Calu3 (cell line): ENCODE results near the gene CACNA2D3. TPM values are rescaled to one million over a fixed set of nuclear protein-coding genes. Genes with fewer than 3 reads are reported as not detected.

Experiments
- BruUV-seq: library from RNA; stranded (reverse); fragments of 400-500 nt; replicated peaks from 2 replicates; lab custom pipeline; 2021; lab: Mats Ljungman, UMichigan
- CTCF ChIA-PET: fragments of 300-600 bp; sonication (Branson Sonifier 250); formaldehyde crosslinking; loops from one replicate; lab custom pipeline; 2022; ENCODE audit warnings: antibody characterized with exemption; lab: Charles Lee
- DNase-seq: peaks from one replicate; pipeline ENCODE4 v3.0.0; 2022
- H3K27ac Mint-ChIP-seq: one replicate; pipeline ENCODE4 v1.8.0; 2022; ENCODE audit warnings: mixed read lengths; ENCODE audit not compliant: unreplicated experiment
- H3K27me3 Mint-ChIP-seq: one replicate; pipeline ENCODE4 v1.8.0; 2022; ENCODE audit warnings: mixed read lengths; ENCODE audit not compliant: unreplicated experiment
- H3K36me3 Mint-ChIP-seq: one replicate; pipeline ENCODE4 v1.8.0; 2022; ENCODE audit warnings: mild to moderate bottlenecking, moderate library complexity, mixed read lengths; ENCODE audit not compliant: insufficient read depth, unreplicated experiment
- H3K4me1 Mint-ChIP-seq: one replicate; pipeline ENCODE4 v1.8.0; 2022; ENCODE audit warnings: mild to moderate bottlenecking, low read depth, mixed read lengths; ENCODE audit not compliant: unreplicated experiment
- H3K4me3 Mint-ChIP-seq: one replicate; pipeline ENCODE4 v1.8.0; 2022; ENCODE audit warnings: mild to moderate bottlenecking, low read depth, moderate library complexity, mixed read lengths; ENCODE audit not compliant: unreplicated experiment
- H3K9me3 Mint-ChIP-seq: one replicate; pipeline ENCODE4 v1.8.0; 2022; ENCODE audit warnings: low read depth, mixed read lengths; ENCODE audit not compliant: unreplicated experiment
- CTCF ChIP-seq: fragments of 200-600 bp; IDR thresholded peaks from one replicate; pipeline ENCODE4 v1.8.0; 2022; ENCODE audit warnings: antibody characterized with exemption; ENCODE audit not compliant: unreplicated experiment
- intact Hi-C: fragments of 100-400 bp; cut with micrococcal nuclease; formaldehyde crosslinking; loops from one replicate; pipeline ENCODE4 v1.10.0; 2022; ENCODE audit not compliant: unreplicated experiment
- total RNA-seq: library from RNA; stranded (reverse); gene quantifications from 2 replicates; pipeline ENCODE4 v1.2.3, GENCODE V29; 2022

The CACNA2D3 gene
- total RNA-seq, 1 experiment from 2014 or later: not detected

- CTCF ChIA-PET: no interaction called here
- Mint-ChIP-seq H3K27me3 (no peaks in the 10 kb centered on the region), H3K4me3 (no peak overlapping the region), H3K27ac (no peak overlapping the region), H3K36me3 (no peaks in the 10 kb centered on the region), H3K9me3 (peaks cover 5% of the 10 kb centered on the region), H3K4me1 (no peaks in the 10 kb centered on the region)
- DNase-seq: no peak
- intact Hi-C loops: no loop called here
- TF ChIP-seq CTCF: no peak
- no TSS peak for BruUV-seq
Observed at GRCh38 chr3:54663501-54664011, 541.2 kb downstream of the CACNA2D3 start.

- no peaks in the 10 kb centered on the region for H3K4me1 Mint-ChIP-seq
- no peak for TF ChIP-seq CTCF
- no peak for DNase-seq
- no peak overlapping the region for H3K4me3 Mint-ChIP-seq
- CTCF ChIA-PET: no interaction called here
- peaks cover 5% of the 10 kb centered on the region for H3K9me3 Mint-ChIP-seq
- no peaks in the 10 kb centered on the region for H3K27me3 Mint-ChIP-seq
- H3K36me3 Mint-ChIP-seq: no peaks in the 10 kb centered on the region
- intact Hi-C loops: no loop called here
- no TSS peak for BruUV-seq
- no peak overlapping the region for H3K27ac Mint-ChIP-seq
Observed at GRCh38 chr3:54665016-54665600, 542.8 kb downstream of the CACNA2D3 start.

GRCh38 chr3:54668236-54668635 lies 545.9 kb downstream of the CACNA2D3 start:
- Mint-ChIP-seq H3K9me3 (peaks cover 7% of the 10 kb centered on the region), H3K27me3 (no peaks in the 10 kb centered on the region), H3K4me3 (no peak overlapping the region)

GRCh38 chr3:54670201-54671000 lies 548.0 kb downstream of the CACNA2D3 start:
- TF ChIP-seq CTCF: no peak
- no TSS peak for BruUV-seq
- intact Hi-C loops: no loop called here
- no peaks in the 10 kb centered on the region for H3K36me3 Mint-ChIP-seq
- no peaks in the 10 kb centered on the region for H3K27me3 Mint-ChIP-seq
- DNase-seq: no peak
- CTCF ChIA-PET: interaction anchor here (0.6 kb wide), 1 partner anchor 68 kb away, joined by 3 read pairs; no protein-coding TSS in a partner anchor
- H3K4me1 Mint-ChIP-seq: no peaks in the 10 kb centered on the region
- H3K9me3 Mint-ChIP-seq: peaks cover 17% of the 10 kb centered on the region
- H3K4me3 Mint-ChIP-seq: no peak overlapping the region
- H3K27ac Mint-ChIP-seq: no peak overlapping the region

More at GRCh38 chr3:54668236-54668635, 545.9 kb downstream of the CACNA2D3 start:
- Mint-ChIP-seq H3K36me3 (no peaks in the 10 kb centered on the region), H3K27ac (no peak overlapping the region), H3K4me1 (no peaks in the 10 kb centered on the region)
- no peak for DNase-seq
- CTCF ChIA-PET: no interaction called here
- TF ChIP-seq CTCF: no peak
- intact Hi-C loops: no loop called here
- BruUV-seq: no TSS peak
